ENCODE measurements around the gene TAS2R13.

Gene TAS2R13

DNA sequence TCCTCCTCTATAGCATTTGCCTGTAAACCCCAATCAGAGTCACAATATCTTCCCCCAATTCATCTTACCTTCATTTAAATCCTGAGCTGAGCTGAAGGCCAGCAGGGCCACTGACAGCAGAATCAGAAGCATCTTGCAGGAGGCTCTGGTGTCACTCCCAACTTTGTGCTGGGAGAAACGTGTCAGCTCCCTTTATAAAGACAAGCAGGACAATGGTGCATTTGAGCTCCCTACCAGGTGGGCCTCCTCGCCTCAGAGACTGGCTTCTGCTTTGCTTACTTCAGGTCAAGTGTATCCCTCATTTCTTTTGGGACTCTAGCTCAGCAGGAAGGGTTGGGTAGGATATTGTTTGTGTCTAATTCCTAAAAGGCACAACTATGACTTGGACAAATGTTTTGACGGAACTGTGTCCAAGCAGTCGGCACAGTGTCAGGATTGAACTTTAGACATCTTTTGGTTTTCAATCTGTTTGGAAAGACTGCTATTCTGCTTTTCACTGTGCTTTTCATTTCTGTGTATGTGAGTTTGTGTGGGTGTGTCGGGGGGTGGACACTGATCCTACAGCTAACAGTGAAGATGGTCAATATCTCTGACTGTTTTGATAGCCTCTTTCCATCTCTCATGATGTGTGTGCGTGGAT lies 25.2 kb downstream of the TAS2R13 start, which contains the start of gene PRH1:
TSS of gene PRH1 (minus strand) at position 170 of the 640 bp plus-strand sequence. CDS start at position 132, 38 bp downstream.
- Histone ChIP-seq H3K4me3 (ENCODE audit: low read length in 2 of 2) (no peak within 1 kb of the TSS), H3K9ac (ENCODE audit: low read depth in 1 of 2, low read length in 2 of 2) (no peak within 1 kb of the TSS), H3K4me1 (ENCODE audit: control insufficient read depth in 2 of 2, insufficient read depth in 2 of 2, low read length in 2 of 2) (no peaks in the 10 kb centered on the region), H3K36me3 (ENCODE audit: control insufficient read depth in 2 of 2, insufficient read depth in 2 of 2, low read length in 2 of 2) (no peaks in the 10 kb centered on the region), H3K27ac (ENCODE audit: low read depth in 2 of 2, low read length in 2 of 2) (no peak within 1 kb of the TSS), H3K9me3 (ENCODE audit: control insufficient read depth in 2 of 2, low read length in 2 of 2) (no peaks in the 10 kb centered on the region), H3K27me3 (ENCODE audit: control insufficient read depth in 2 of 2, insufficient read depth in 2 of 2, low read length in 2 of 2) (no peaks in the 10 kb centered on the region)

DNA sequence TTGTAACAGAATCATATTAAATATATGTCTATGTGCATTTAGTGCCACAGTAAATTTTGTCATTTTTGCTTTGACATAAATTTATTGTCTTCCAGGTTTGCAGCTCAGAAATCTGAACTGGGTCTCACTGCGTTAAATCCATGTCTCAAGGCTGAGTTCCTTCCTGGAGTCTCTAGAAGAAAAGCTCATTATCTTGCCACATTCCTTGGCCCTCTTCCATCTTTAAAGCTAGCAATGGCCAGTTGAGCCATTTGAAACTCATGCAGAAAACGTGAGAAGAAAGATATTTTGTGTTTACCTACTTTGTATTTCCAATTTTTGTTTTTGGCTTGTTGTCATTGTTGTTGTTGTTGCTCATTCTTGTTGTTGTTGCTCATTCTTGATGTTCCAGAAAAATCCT lies 36.0 kb downstream of the TAS2R13 start:
- no peak overlapping the region for H3K4me3 ChIP-seq (ENCODE audit: low read length in 2 of 2)
- H3K27me3 ChIP-seq (ENCODE audit: control insufficient read depth in 2 of 2, insufficient read depth in 2 of 2, low read length in 2 of 2): no peaks in the 10 kb centered on the region
- no peaks in the 10 kb centered on the region for H3K4me1 ChIP-seq (ENCODE audit: control insufficient read depth in 2 of 2, insufficient read depth in 2 of 2, low read length in 2 of 2)
- H3K27ac ChIP-seq (ENCODE audit: low read depth in 2 of 2, low read length in 2 of 2): no peak overlapping the region
- H3K36me3 ChIP-seq (ENCODE audit: control insufficient read depth in 2 of 2, insufficient read depth in 2 of 2, low read length in 2 of 2): peaks cover 5 to 7% of the 10 kb centered on the region in 2 donors
- no peak overlapping the region for H3K9ac ChIP-seq (ENCODE audit: low read depth in 1 of 2, low read length in 2 of 2)
- H3K9me3 ChIP-seq (ENCODE audit: control insufficient read depth in 2 of 2, low read length in 2 of 2): no peaks in the 10 kb centered on the region

DNA sequence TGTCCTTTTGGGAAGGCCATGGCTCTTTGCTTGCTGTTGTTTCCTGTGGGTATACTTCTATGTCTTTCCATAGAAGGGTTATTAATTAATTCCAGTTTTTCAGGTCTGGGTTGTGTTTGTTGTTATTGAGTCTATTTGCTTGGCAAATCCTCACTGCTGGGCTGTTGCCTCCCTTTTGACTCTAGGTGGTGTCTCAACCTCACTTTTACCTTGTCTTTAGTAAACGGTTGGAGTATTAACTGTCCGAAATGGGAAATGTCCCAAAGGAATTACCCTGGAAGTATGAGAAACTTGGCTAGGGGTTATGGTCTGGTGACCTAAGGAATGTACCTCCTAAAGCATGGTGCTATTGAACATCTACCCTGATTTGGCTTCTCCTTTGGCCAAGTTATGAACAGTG lies 42.0 kb downstream of the TAS2R13 start:
- no peaks in the 10 kb centered on the region for H3K4me1 ChIP-seq (ENCODE audit: control insufficient read depth in 2 of 2, insufficient read depth in 2 of 2, low read length in 2 of 2)
- no peak overlapping the region for H3K4me3 ChIP-seq (ENCODE audit: low read length in 2 of 2)
- H3K9me3 ChIP-seq (ENCODE audit: control insufficient read depth in 2 of 2, low read length in 2 of 2): no peaks in the 10 kb centered on the region
- peaks cover 0 to 3% of the 10 kb centered on the region in 2 donors for H3K36me3 ChIP-seq (ENCODE audit: control insufficient read depth in 2 of 2, insufficient read depth in 2 of 2, low read length in 2 of 2)
- H3K27ac ChIP-seq (ENCODE audit: low read depth in 2 of 2, low read length in 2 of 2): no peak overlapping the region
- H3K27me3 ChIP-seq (ENCODE audit: control insufficient read depth in 2 of 2, insufficient read depth in 2 of 2, low read length in 2 of 2): no peaks in the 10 kb centered on the region
- H3K9ac ChIP-seq (ENCODE audit: low read depth in 1 of 2, low read length in 2 of 2): no peak overlapping the region

- Histone ChIP-seq H3K4me3 (ENCODE audit: low read length in 2 of 2) (no peak overlapping the region), H3K9me3 (ENCODE audit: control insufficient read depth in 2 of 2, low read length in 2 of 2) (no peaks in the 10 kb centered on the region), H3K4me1 (ENCODE audit: control insufficient read depth in 2 of 2, insufficient read depth in 2 of 2, low read length in 2 of 2) (no peaks in the 10 kb centered on the region), H3K27me3 (ENCODE audit: control insufficient read depth in 2 of 2, insufficient read depth in 2 of 2, low read length in 2 of 2) (no peaks in the 10 kb centered on the region), H3K9ac (ENCODE audit: low read depth in 1 of 2, low read length in 2 of 2) (no peak overlapping the region), H3K27ac (ENCODE audit: low read depth in 2 of 2, low read length in 2 of 2) (no peak overlapping the region), H3K36me3 (ENCODE audit: control insufficient read depth in 2 of 2, insufficient read depth in 2 of 2, low read length in 2 of 2) (peaks cover 0 to 3% of the 10 kb centered on the region in 2 donors)
These were observed 45.7 kb downstream of the TAS2R13 start for GRCh38 chr12:10863512-10864218.

GRCh38 chr12:10861366-10861765 lies 48.0 kb downstream of the TAS2R13 start:
- H3K4me1 ChIP-seq (ENCODE audit: control insufficient read depth in 2 of 2, insufficient read depth in 2 of 2, low read length in 2 of 2): no peaks in the 10 kb centered on the region
- no peak overlapping the region for H3K27ac ChIP-seq (ENCODE audit: low read depth in 2 of 2, low read length in 2 of 2)
- H3K36me3 ChIP-seq (ENCODE audit: control insufficient read depth in 2 of 2, insufficient read depth in 2 of 2, low read length in 2 of 2): no peaks in the 10 kb centered on the region
- H3K4me3 ChIP-seq (ENCODE audit: low read length in 2 of 2): no peak overlapping the region
- H3K9ac ChIP-seq (ENCODE audit: low read depth in 1 of 2, low read length in 2 of 2): no peak overlapping the region
- H3K27me3 ChIP-seq (ENCODE audit: control insufficient read depth in 2 of 2, insufficient read depth in 2 of 2, low read length in 2 of 2): no peaks in the 10 kb centered on the region
- no peaks in the 10 kb centered on the region for H3K9me3 ChIP-seq (ENCODE audit: control insufficient read depth in 2 of 2, low read length in 2 of 2)

Data from mucosa of rectum (tissue), 2 donors.